ENCODE measurements around the gene TGM2.

TGM2 gene

GRCh38 chr20:38161412-38161774 lies 3.7 kb downstream of the TGM2 start:
- DNase-seq (ENCODE audit: low read depth): no peak

- DNase-seq (ENCODE audit: low read depth): no peak
Observed at GRCh38 chr20:38159957-38160756, 4.9 kb downstream of the TGM2 start.

GRCh38 chr20:38159566-38159956 lies 5.5 kb downstream of the TGM2 start:
- DNase-seq (ENCODE audit: low read depth): no peak

- no peak for DNase-seq (ENCODE audit: low read depth)
Observed at GRCh38 chr20:38158701-38159351, 6.2 kb downstream of the TGM2 start.

GRCh38 chr20:38157635-38158495 lies 7.2 kb downstream of the TGM2 start:
- DNase-seq (ENCODE audit: low read depth): no peak

- no peak for DNase-seq (ENCODE audit: low read depth)
Observed at GRCh38 chr20:38156888-38157634, 8.0 kb downstream of the TGM2 start.

- DNase-seq (ENCODE audit: low read depth): no peak
Observed at GRCh38 chr20:38156280-38156679, 8.8 kb downstream of the TGM2 start.

GRCh38 chr20:38155811-38156210 lies 9.3 kb downstream of the TGM2 start:
- no peak for DNase-seq (ENCODE audit: low read depth)

- no peak for DNase-seq (ENCODE audit: low read depth)
Observed at GRCh38 chr20:38153401-38153800, 11.7 kb downstream of the TGM2 start.

- DNase-seq (ENCODE audit: low read depth): peak; percentile 52
Observed at GRCh38 chr20:38152621-38153221, 12.3 kb downstream of the TGM2 start.

- DNase-seq (ENCODE audit: low read depth): no peak
Observed at GRCh38 chr20:38152175-38152620, 12.9 kb downstream of the TGM2 start.

GRCh38 chr20:38151455-38151854 lies 13.6 kb downstream of the TGM2 start:
- no peak for DNase-seq (ENCODE audit: low read depth)

- DNase-seq (ENCODE audit: low read depth): no peak
Observed at GRCh38 chr20:38150335-38151170, 14.5 kb downstream of the TGM2 start.

GRCh38 chr20:38148328-38149102 lies 16.6 kb downstream of the TGM2 start:
- DNase-seq (ENCODE audit: low read depth): no peak

- no peak for DNase-seq (ENCODE audit: low read depth)
Observed at GRCh38 chr20:38147751-38148150, 17.3 kb downstream of the TGM2 start.

- no peak for DNase-seq (ENCODE audit: low read depth)
Observed at GRCh38 chr20:38147163-38147562, 17.9 kb downstream of the TGM2 start.

- no peak for DNase-seq (ENCODE audit: low read depth)
Observed at GRCh38 chr20:38146628-38147027, 18.4 kb downstream of the TGM2 start.

- no peak for DNase-seq (ENCODE audit: low read depth)
Observed at GRCh38 chr20:38146156-38146555, 18.9 kb downstream of the TGM2 start.

GRCh38 chr20:38145729-38146075 lies 19.4 kb downstream of the TGM2 start:
- no peak for DNase-seq (ENCODE audit: low read depth)

All from fibroblast of gingiva (primary cell).